Nephron progenitor cell (in vitro differentiated cells): ENCODE data around the gene ACO1.
A peak's percentile ranks its signal among the peaks of the same experiment; 100 is the strongest.

Source experiments
- DNase-seq: peaks from one replicate; pipeline ENCODE4 v3.0.0; 2021
- H3K27ac Mint-ChIP-seq: 2 replicates; pipeline ENCODE4 v1.8.0; 2021; ENCODE audit warnings: mild to moderate bottlenecking, moderate library complexity, mixed read lengths
- H3K27me3 Mint-ChIP-seq: 2 replicates; pipeline ENCODE4 v1.8.0; 2021; ENCODE audit warnings: mild to moderate bottlenecking, low read depth, mixed read lengths; ENCODE audit not compliant: poor library complexity
- H3K36me3 Mint-ChIP-seq: 2 replicates; pipeline ENCODE4 v1.8.0; 2021; ENCODE audit warnings: low read depth, mixed read lengths
- H3K4me1 Mint-ChIP-seq: 2 replicates; pipeline ENCODE4 v1.8.0; 2021; ENCODE audit warnings: mixed read lengths
- H3K4me3 Mint-ChIP-seq: 2 replicates; pipeline ENCODE4 v1.8.0; 2021; ENCODE audit warnings: mild to moderate bottlenecking, moderate library complexity, mixed read lengths
- H3K9me3 Mint-ChIP-seq: 2 replicates; pipeline ENCODE4 v1.8.0; 2021; ENCODE audit warnings: mild to moderate bottlenecking, moderate library complexity, mixed read lengths
- TF ChIP-seq, protein P1 (sequence below): fragments of 200-600 bp; sonication (generic); IDR thresholded peaks from 2 replicates; pipeline ENCODE4 v1.5.0; 2021; ENCODE audit warnings: antibody characterized with exemption

ACO1 gene

DNA sequence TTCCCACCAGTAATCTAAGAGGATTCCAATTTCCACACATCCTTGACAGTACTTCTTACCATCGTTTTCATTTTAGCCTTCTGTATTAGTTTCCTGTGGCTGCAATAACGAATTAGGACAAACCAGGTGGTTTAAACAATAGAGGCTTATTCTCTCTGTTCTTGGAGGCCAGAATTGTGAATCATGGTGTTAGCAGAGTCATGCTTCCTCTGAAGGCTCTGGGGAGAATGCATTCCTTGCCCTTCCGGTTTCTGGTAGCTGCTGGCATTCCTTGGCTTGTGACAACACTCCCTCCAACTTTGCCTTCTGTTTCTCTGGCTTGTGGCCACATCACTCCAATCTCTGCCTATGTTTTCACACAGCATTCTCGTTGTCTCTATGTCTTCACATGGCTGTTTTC lies 118.0 kb downstream of the ACO1 start:
- Mint-ChIP-seq H3K27ac (peak overlapping the region; percentile 27), H3K4me3 (no peak overlapping the region), H3K27me3 (no peaks in the 10 kb centered on the region), H3K9me3 (peaks cover 5% of the 10 kb centered on the region), H3K4me1 (no peaks in the 10 kb centered on the region), H3K36me3 (peaks cover 9% of the 10 kb centered on the region)
- DNase-seq: no peak
- TF ChIP-seq, protein P1, sequence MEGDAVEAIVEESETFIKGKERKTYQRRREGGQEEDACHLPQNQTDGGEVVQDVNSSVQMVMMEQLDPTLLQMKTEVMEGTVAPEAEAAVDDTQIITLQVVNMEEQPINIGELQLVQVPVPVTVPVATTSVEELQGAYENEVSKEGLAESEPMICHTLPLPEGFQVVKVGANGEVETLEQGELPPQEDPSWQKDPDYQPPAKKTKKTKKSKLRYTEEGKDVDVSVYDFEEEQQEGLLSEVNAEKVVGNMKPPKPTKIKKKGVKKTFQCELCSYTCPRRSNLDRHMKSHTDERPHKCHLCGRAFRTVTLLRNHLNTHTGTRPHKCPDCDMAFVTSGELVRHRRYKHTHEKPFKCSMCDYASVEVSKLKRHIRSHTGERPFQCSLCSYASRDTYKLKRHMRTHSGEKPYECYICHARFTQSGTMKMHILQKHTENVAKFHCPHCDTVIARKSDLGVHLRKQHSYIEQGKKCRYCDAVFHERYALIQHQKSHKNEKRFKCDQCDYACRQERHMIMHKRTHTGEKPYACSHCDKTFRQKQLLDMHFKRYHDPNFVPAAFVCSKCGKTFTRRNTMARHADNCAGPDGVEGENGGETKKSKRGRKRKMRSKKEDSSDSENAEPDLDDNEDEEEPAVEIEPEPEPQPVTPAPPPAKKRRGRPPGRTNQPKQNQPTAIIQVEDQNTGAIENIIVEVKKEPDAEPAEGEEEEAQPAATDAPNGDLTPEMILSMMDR: no peak

DNA sequence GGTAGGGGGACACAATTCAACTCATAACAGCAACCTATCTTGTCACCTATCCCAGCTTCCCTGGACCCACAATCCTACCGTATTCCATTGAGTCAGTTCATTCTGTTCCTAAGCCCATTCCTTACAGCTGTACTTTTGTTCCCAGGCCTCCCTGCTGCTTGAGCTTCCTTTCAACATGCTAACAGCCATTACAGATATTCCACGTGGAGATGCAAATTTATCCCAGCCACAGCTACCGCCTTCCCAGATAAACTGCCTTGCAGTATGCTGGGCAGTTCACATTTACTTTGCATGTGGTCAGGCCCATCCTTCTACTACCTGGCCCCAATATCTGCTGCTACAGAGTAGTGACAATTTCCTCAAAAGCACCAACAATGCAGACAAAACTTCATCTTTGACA lies 118.6 kb downstream of the ACO1 start:
- Mint-ChIP-seq H3K27me3 (no peaks in the 10 kb centered on the region), H3K9me3 (peaks cover 4% of the 10 kb centered on the region), H3K36me3 (peaks cover 9% of the 10 kb centered on the region), H3K4me1 (no peaks in the 10 kb centered on the region), H3K27ac (no peak overlapping the region), H3K4me3 (no peak overlapping the region)
- no peak for DNase-seq
- TF ChIP-seq, protein P1: no peak
